BLaER1 (cell line): Measurements from ENCODE around the gene ANG.
"Not testable (repeated sequence)": the region's sequence is repeated elsewhere in the genome, so short reads cannot be mapped to it uniquely, and the experiment has no call there.

Source experiments
- H3K27ac ChIP-seq: shearing (Covaris generic); formaldehyde crosslinking; 2 replicates; pipeline ENCODE4 v1.8.1; 2022
- H3K27me3 ChIP-seq: shearing (Covaris generic); formaldehyde crosslinking; 2 replicates; pipeline ENCODE4 v1.8.1; 2022
- H3K36me3 ChIP-seq: shearing (Covaris generic); formaldehyde crosslinking; 2 replicates; pipeline ENCODE4 v1.8.1; 2022
- H3K4me1 ChIP-seq: shearing (Covaris generic); formaldehyde crosslinking; 2 replicates; pipeline ENCODE4 v1.8.1; 2022
- H3K4me2 ChIP-seq: shearing (Covaris generic); formaldehyde crosslinking; 2 replicates; pipeline ENCODE4 v1.8.1; 2022
- H3K4me3 ChIP-seq: shearing (Covaris generic); formaldehyde crosslinking; 2 replicates; pipeline ENCODE4 v1.8.1; 2022
- H3K9ac ChIP-seq: shearing (Covaris generic); formaldehyde crosslinking; 2 replicates; pipeline ENCODE4 v1.8.1; 2022
- H3K9me3 ChIP-seq: shearing (Covaris generic); formaldehyde crosslinking; 2 replicates; pipeline ENCODE4 v1.8.1; 2022
- H4K20me1 ChIP-seq: shearing (Covaris generic); formaldehyde crosslinking; 2 replicates; pipeline ENCODE4 v1.8.1; 2022
- Cebpa-rat ChIP-seq: shearing (Covaris generic); IDR thresholded peaks from 2 replicates; pipeline ENCODE4 v1.8.1; 2022

The ANG gene

DNA sequence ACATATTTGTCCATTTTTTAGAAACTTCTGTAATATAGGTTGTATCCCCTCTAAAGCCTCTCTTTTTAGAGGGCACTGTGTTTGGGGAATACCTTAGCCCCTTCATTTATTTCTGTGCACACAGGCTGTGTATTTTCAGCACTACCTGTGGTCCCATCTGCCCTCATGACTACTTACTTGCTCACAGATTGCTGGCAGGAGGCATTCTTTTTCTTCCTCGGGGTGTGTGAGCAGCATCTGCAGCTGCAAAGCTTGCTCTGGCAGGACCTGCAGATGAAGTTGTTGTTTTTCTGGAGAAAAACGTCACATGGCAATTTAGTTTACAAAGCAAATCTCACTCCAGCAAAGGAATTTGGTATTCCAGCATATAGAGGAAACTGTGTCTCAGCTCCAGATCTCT, 24.3 kb downstream of the ANG start:
- no peaks in the 10 kb centered on the region for H4K20me1 ChIP-seq
- H3K4me1 ChIP-seq, result no peaks in the 10 kb centered on the region
- no peak overlapping the region for H3K27ac ChIP-seq
- no peaks in the 10 kb centered on the region for H3K36me3 ChIP-seq
- no peak overlapping the region for H3K4me3 ChIP-seq
- H3K9me3 ChIP-seq, result no peaks in the 10 kb centered on the region; the same call in 1 of the 2 replicates
- H3K4me2 ChIP-seq, result no peak overlapping the region
- TF ChIP-seq Cebpa-rat, result no peak
- H3K9ac ChIP-seq, result no peak overlapping the region
- H3K27me3 ChIP-seq, result no peaks in the 10 kb centered on the region

DNA sequence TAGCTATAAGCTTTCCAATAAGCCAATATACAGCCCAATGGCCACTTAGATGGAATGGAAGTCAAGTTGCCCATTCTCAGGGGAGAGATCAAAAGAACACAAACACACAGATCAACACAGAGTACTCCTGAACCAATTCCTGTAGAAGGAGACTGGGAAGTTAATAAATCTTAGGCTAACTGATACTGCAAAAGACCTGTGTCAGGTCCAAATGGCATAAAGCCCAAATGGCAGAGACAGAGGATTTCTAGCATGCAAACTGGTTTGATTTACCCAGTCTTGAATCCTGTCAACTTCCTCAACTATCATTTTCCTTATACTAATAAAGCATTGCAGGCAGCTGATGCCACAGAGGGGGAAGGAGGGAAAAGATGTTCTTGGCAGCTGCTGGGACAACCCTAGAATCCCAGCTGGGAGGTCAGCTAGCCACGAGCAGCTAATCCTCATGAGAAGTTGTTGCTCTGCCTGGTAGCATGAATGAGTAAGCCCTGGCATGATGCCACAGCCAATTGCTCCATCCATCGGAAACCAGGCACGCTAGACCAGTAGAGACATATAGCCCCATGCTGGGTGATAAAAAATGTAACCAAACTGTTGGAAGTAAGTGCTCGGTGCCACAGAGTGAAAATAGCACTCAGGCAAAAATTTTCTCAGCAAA, 26.2 kb downstream of the ANG start:
- H3K4me3 ChIP-seq, result no peak overlapping the region
- H3K36me3 ChIP-seq, result no peaks in the 10 kb centered on the region
- H4K20me1 ChIP-seq, result no peaks in the 10 kb centered on the region
- H3K27me3 ChIP-seq, result no peaks in the 10 kb centered on the region
- peaks cover 6% of the 10 kb centered on the region for H3K4me1 ChIP-seq
- H3K9ac ChIP-seq, result no peak overlapping the region
- H3K4me2 ChIP-seq, result no peak overlapping the region
- no peak for TF ChIP-seq Cebpa-rat
- no peak overlapping the region for H3K27ac ChIP-seq
- H3K9me3 ChIP-seq, result no peaks in the 10 kb centered on the region; the same call in 1 of the 2 replicates

DNA sequence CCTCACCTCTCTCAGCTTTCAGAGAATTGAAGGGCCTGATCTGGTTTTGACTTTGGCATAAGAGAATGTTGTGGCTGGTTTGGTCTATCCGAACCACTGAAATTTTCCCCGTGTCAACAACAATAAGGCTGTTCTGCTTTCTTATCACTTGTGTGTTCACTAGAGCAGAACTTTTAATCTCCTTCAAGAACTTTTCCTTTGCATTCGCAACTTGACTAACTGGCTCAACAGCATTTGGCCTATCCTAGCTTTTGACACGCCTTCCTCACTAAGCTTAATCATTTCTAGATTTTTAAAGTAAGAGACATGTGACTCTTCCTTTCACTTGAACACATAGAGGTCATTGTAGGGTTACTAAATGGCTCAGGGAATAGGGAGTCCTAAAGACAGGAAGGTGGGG, 31.2 kb downstream of the ANG start:
- H3K4me2 ChIP-seq, result peak overlapping the region; percentile 34

DNA sequence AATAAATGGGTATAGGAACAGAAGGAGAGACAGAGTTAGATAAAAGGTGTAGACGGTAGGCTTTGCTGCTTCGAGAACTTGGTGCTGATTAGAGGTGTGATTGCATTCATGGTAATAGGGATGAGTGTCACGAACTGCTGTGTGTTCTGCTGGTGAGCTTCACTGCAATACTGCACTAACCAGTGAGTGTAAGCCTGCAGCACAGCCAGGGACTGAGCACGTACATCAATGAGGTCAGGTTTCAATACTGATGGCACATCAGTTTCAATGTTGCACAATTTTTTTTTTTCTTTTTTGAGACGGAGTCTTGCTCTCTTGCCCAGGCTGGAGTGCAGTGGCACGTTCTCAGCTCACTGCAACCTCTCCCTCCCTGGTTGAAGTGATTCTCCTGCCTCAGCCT, 32.2 kb downstream of the ANG start:
- Histone ChIP-seq H3K4me1 (peaks cover 10% of the 10 kb centered on the region), H3K36me3 (no peaks in the 10 kb centered on the region), H3K4me2 (no peak overlapping the region), H3K4me3 (no peak overlapping the region), H3K27me3 (no peaks in the 10 kb centered on the region), H3K9me3 (no peaks in the 10 kb centered on the region; the same call in 1 of the 2 replicates), H4K20me1 (no peaks in the 10 kb centered on the region), H3K9ac (no peak overlapping the region), H3K27ac (no peak overlapping the region)
- TF ChIP-seq Cebpa-rat, result no peak

More for the DNA sequence above, 31.2 kb downstream of the ANG start:
- Histone ChIP-seq H3K4me3 (no peak overlapping the region), H3K36me3 (no peaks in the 10 kb centered on the region), H3K9ac (no peak overlapping the region), H3K9me3 (no peaks in the 10 kb centered on the region; the same call in 1 of the 2 replicates), H3K4me1 (peaks cover 10% of the 10 kb centered on the region), H4K20me1 (no peaks in the 10 kb centered on the region), H3K27ac (no peak overlapping the region), H3K27me3 (no peaks in the 10 kb centered on the region)
- no peak for TF ChIP-seq Cebpa-rat

DNA sequence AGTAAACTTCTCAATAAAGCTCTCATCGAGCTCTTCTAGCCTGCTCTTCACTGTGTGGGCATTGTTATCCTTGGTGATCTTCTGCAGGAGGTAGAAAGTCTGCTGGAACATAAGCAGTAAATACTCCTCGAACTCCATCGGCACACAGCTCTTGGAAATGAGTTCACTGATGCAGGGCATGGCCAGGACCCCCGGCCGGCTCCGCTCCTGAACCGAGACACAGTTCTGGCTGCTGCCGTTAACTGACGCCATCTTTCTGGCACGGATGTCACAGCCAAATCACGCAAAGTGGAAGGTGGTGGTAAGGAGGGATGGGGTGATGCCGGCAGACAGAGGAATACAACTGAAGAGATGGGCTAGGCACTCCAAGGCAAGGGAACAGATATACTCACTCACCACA, 33.5 kb downstream of the ANG start:
- H4K20me1 ChIP-seq, result no peaks in the 10 kb centered on the region
- H3K27me3 ChIP-seq, result no peaks in the 10 kb centered on the region
- H3K9me3 ChIP-seq, result no peaks in the 10 kb centered on the region
- no peak overlapping the region for H3K4me2 ChIP-seq
- H3K36me3 ChIP-seq, result no peaks in the 10 kb centered on the region
- H3K27ac ChIP-seq, result no peak overlapping the region
- TF ChIP-seq Cebpa-rat, result no peak
- no peak overlapping the region for H3K4me3 ChIP-seq
- peaks cover 10% of the 10 kb centered on the region for H3K4me1 ChIP-seq
- H3K9ac ChIP-seq, result no peak overlapping the region

DNA sequence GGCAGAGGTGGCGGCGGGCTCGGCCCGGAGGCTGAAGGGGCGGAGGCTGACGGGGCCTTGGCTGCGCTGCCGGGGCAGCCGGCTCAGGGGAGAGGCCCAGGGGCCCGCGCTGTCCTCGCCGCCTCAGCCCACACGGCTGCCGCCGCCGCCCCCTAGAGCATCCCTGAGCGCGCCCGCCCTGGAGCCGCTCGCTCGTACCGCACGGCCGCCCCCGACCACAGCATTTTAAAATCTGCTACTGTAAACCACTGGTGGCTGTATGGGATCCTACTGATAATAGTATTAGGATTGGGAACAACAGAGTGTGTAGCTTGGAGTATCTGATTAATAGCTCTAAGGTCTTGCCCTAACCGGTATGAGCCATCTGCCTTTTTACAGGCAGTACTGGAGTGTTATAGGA, 34.9 kb downstream of the ANG start:
- TF ChIP-seq Cebpa-rat, result no peak
- Histone ChIP-seq H3K36me3 (no peaks in the 10 kb centered on the region), H4K20me1 (no peaks in the 10 kb centered on the region), H3K4me1 (peaks cover 10% of the 10 kb centered on the region), H3K9me3 (no peaks in the 10 kb centered on the region), H3K4me2 (no peak overlapping the region), H3K27ac (no peak overlapping the region), H3K27me3 (no peaks in the 10 kb centered on the region), H3K4me3 (no peak overlapping the region), H3K9ac (no peak overlapping the region)

DNA sequence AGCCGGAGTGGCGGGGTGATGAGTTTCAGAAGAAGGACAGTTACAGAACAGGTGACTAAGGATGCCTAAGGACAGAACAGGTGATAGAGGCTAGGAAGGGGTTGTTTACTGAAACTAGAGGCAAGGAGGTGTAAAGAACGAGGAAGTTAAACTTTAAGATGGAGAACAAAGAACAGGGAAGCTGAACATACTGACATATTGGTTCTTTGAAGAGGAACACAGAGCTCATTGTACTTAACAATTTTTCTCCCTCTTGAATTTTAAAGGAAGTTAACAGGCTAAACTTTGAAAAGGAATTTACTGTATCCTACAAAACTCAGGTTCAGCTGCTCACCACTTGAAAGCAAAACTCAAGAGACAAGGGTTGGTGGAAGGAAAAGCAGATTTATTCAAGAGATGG, 37.6 kb downstream of the ANG start:
- not testable (repeated sequence) for H3K27me3 ChIP-seq, H4K20me1 ChIP-seq, H3K9me3 ChIP-seq, H3K27ac ChIP-seq, H3K4me3 ChIP-seq, H3K4me1 ChIP-seq, H3K9ac ChIP-seq, H3K36me3 ChIP-seq, H3K4me2 ChIP-seq

DNA sequence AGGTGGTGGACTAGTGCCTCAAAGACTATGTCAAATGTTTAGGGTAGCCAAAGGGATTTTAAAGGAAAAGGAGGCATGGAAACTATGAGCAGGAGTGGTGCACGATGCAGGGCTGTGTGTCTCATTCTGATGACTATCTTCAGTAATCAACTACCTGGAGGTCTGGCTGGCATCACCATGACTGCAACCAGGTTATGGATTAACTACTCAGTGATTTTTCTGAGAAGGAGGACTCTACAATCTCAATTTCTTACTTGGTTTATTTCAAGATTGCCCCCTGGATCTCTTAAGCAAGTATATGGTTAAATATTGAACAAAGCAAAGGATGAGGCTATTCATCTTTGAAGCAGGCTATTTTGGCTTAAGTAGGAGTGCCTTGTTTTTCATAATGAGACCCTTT, 38.0 kb downstream of the ANG start:
- no peak for TF ChIP-seq Cebpa-rat
- Histone ChIP-seq H3K4me3 (no peak overlapping the region), H3K4me2 (no peak overlapping the region)

DNA sequence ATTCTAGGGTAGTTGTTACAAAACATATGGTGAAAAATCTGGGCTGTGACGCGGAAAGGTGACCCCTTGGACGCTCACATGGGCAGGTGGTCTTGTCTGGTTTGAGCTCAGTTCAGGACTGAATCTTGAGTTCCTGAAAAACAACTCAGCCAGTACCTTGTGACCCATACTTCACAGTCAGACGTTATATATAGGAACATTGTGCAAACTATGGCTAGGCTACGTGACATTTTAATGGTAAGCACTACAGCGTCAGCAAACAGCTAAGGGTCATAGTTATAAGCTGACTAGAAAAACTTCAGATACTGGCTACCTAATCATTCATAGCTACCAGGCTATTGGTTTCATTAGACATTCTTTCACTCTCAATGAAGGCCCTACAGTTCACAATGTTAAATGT, 42.3 kb downstream of the ANG start:
- no peaks in the 10 kb centered on the region for H3K36me3 ChIP-seq
- no peak for TF ChIP-seq Cebpa-rat
- H3K9me3 ChIP-seq, result no peaks in the 10 kb centered on the region
- H3K27me3 ChIP-seq, result no peaks in the 10 kb centered on the region
- H4K20me1 ChIP-seq, result no peaks in the 10 kb centered on the region
- no peak overlapping the region for H3K4me3 ChIP-seq
- H3K4me1 ChIP-seq, result no peaks in the 10 kb centered on the region
- H3K27ac ChIP-seq, result no peak overlapping the region
- no peak overlapping the region for H3K9ac ChIP-seq
- no peak overlapping the region for H3K4me2 ChIP-seq

More for the DNA sequence above, 38.0 kb downstream of the ANG start:
- Histone ChIP-seq H3K4me1 (no peaks in the 10 kb centered on the region), H3K9me3 (no peaks in the 10 kb centered on the region), H3K27ac (no peak overlapping the region), H3K36me3 (no peaks in the 10 kb centered on the region), H4K20me1 (no peaks in the 10 kb centered on the region), H3K27me3 (no peaks in the 10 kb centered on the region), H3K9ac (no peak overlapping the region)

DNA sequence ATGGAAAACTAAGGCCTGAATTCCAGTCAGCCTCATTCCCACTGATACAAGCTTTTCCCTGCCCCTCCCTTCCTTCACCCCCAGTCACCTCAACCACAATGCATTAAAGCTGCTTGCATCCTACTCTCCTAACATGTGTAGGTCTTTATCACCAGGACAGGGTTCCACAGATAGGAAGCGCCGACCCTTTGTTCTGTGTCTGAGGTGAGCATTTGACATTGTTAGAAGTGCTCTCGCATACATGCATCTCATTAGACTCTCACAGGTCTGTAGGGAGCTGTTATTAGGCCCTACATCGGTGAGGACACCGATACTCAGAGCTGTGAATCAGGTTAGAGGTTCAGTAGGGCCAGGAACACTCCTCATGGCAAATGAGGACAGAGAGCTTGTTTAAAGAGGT, 43.9 kb downstream of the ANG start:
- no peaks in the 10 kb centered on the region for H3K36me3 ChIP-seq
- H3K27me3 ChIP-seq, result no peaks in the 10 kb centered on the region

More for the DNA sequence above, 43.9 kb downstream of the ANG start:
- Histone ChIP-seq H3K4me3 (no peak overlapping the region), H3K9ac (no peak overlapping the region), H3K27ac (no peak overlapping the region), H3K4me2 (no peak overlapping the region), H4K20me1 (no peaks in the 10 kb centered on the region), H3K4me1 (no peaks in the 10 kb centered on the region), H3K9me3 (no peaks in the 10 kb centered on the region)
- TF ChIP-seq Cebpa-rat, result no peak
